ENCODE results near the gene ANO4. TPM values are rescaled to one million over a fixed set of nuclear protein-coding genes. Genes with fewer than 3 reads are reported as not detected.

The ANO4 gene
- total RNA-seq, 2 experiments from 2014 or later = not detected

GRCh38 chr12:100955139-100955538 lies 160.6 kb downstream of the ANO4 start:
- DNase-seq (no peak), ATAC-seq (no peak)
- H3K27ac Mint-ChIP-seq = no peak overlapping the region
- H3K36me3 Mint-ChIP-seq (ENCODE audit: low read depth) = no peaks in the 10 kb centered on the region
- CTCF ChIA-PET = no interaction called here
- no peaks in the 10 kb centered on the region for H3K27me3 Mint-ChIP-seq
- intact Hi-C loops (cut with micrococcal nuclease) = no loop called here
- no peaks in the 10 kb centered on the region for H3K9me3 Mint-ChIP-seq
- no peak overlapping the region for H3K4me3 Mint-ChIP-seq
- POLR2A ChIA-PET = no interaction called here
- H3K4me1 Mint-ChIP-seq (ENCODE audit: low read depth) = no peaks in the 10 kb centered on the region
- TF ChIP-seq CTCF (IDR thresholded peaks at IDR 0.05) = no peak

DNA sequence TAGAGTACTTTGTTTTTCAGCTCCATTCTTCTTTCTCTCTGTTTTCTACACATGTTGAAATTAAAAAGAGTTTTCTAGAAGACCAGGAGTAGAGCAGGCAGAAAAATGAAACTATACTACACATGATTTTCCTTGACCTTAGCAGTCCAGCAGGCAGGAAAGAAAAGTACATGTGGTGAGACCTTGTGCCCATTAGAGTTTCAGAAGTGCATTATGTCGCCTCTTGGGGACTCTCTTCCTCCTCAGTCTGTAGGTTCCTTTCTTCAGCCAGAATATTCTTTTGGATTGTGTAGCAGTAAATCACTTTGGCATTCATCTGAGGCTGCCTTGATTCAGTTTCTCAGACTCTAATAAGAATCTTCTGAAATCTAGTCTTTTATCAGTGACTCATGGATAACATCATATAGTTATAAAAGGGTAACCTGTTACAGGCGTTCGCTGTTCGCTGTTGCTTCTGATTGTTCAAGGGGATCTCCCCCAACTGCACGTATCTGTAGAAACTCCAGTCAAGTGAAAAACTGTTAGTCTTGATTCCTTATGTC lies 161.8 kb downstream of the ANO4 start:
- intact Hi-C loops (cut with micrococcal nuclease) = no loop called here
- Mint-ChIP-seq H3K36me3 (ENCODE audit: low read depth) (no peaks in the 10 kb centered on the region), H3K27ac (no peak overlapping the region), H3K27me3 (peaks cover 1% of the 10 kb centered on the region), H3K4me1 (ENCODE audit: low read depth) (no peaks in the 10 kb centered on the region), H3K9me3 (no peaks in the 10 kb centered on the region), H3K4me3 (no peak overlapping the region)
- no peak for TF ChIP-seq CTCF (IDR thresholded peaks at IDR 0.05)
- DNase-seq (no peak), ATAC-seq (no peak)
- CTCF ChIA-PET = no interaction called here
- POLR2A ChIA-PET = no interaction called here

DNA sequence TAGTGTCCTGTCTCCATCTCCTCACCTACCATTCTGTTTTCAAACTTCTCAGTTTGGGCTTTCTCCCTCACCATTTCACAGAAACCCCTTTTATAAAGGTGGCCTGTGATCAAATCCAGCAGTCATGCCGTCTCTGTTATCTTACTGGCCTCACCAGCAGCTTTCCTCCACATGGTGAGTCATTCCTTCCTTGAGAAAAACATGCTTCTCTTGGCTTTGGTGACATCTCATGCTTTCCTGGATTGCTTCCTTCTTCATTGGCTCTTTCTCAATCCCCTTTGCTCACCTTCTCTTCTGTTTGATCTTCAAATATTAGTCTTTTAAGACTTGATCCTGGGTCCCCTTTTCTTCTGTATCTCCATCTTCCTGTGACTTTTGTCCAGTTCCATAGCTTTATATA lies 164.9 kb downstream of the ANO4 start:
- ChIA-PET POLR2A (no interaction called here), CTCF (no interaction called here)
- Mint-ChIP-seq H3K27me3 (peaks cover 1% of the 10 kb centered on the region), H3K27ac (no peak overlapping the region), H3K36me3 (ENCODE audit: low read depth) (no peaks in the 10 kb centered on the region), H3K9me3 (no peaks in the 10 kb centered on the region), H3K4me1 (ENCODE audit: low read depth) (no peaks in the 10 kb centered on the region), H3K4me3 (no peak overlapping the region)
- DNase-seq (no peak), ATAC-seq (no peak)
- TF ChIP-seq CTCF (IDR thresholded peaks at IDR 0.05) = no peak
- intact Hi-C loops (cut with micrococcal nuclease) = no loop called here

DNA sequence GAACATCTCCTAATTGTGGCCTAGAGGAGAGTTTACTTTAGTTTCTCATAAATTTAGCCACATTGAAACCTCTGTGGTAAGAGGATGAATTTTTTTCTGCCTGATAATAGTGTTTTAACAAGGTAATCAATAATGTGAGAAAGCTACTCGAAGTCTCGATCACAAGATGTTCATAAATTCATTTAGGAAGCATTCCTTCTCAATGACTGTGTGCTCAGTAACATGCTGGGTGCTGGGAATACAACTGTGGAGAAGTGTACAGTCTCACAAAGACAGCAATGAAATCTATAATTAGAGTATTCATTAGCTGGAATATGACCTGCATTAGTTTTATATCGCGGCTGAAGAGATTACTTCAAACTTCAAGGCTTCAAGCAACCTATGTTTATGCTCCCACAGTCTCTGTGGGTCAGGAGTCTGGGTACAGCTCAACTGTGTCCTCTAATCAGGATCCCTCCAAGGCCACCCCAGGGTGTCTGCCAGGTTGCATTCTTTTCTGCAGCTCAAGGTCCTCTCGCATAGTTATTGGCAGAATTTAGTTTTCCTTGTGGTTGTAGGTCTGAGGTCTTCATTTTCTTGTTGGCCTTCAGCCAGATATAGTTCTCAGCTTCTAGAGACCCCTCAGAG lies 167.6 kb downstream of the ANO4 start:
- no peaks in the 10 kb centered on the region for H3K36me3 Mint-ChIP-seq (ENCODE audit: low read depth)
- intact Hi-C loops (cut with micrococcal nuclease) = no loop called here
- TF ChIP-seq CTCF (IDR thresholded peaks at IDR 0.05) = no peak
- ChIA-PET POLR2A (interaction anchor here (0.6 kb wide), 1 partner anchor 237 kb away, joined by 3 read pairs; no protein-coding TSS in a partner anchor), CTCF (no interaction called here)
- no peak for DNase-seq
- no peak for ATAC-seq
- no peaks in the 10 kb centered on the region for H3K9me3 Mint-ChIP-seq
- H3K27me3 Mint-ChIP-seq = peaks cover 1% of the 10 kb centered on the region
- H3K4me3 Mint-ChIP-seq = no peak overlapping the region
- no peaks in the 10 kb centered on the region for H3K4me1 Mint-ChIP-seq (ENCODE audit: low read depth)
- no peak overlapping the region for H3K27ac Mint-ChIP-seq

DNA sequence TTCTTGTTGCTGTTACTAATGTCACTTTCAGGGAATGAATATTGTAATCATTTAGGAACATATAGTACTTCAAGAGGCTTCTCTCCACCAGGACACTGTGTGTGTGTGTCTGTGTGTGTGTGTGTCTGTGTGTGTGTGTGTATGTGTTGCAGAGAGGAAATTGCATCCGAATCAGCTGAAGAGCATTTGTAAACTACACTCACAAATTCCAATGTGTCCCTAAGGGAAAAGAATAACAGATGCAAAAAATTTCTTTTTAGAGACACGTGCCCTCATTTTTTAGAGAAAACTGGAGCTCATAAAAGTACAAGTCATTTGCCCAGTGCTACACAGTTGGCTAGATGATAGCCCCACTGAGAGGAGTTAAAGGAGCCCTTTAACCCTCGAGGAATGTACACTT lies 168.8 kb downstream of the ANO4 start:
- Mint-ChIP-seq H3K36me3 (ENCODE audit: low read depth) (no peaks in the 10 kb centered on the region), H3K4me1 (ENCODE audit: low read depth) (no peaks in the 10 kb centered on the region), H3K9me3 (no peaks in the 10 kb centered on the region), H3K27ac (no peak overlapping the region), H3K4me3 (no peak overlapping the region), H3K27me3 (peaks cover 1% of the 10 kb centered on the region)
- ATAC-seq (no peak), DNase-seq (no peak)
- ChIA-PET POLR2A (no interaction called here), CTCF (no interaction called here)
- intact Hi-C loops (cut with micrococcal nuclease) = no loop called here
- no peak for TF ChIP-seq CTCF (IDR thresholded peaks at IDR 0.05)

Measured in activated CD8-positive, alpha-beta T cell treated with anti-CD3 and anti-CD28 coated beads for 36 hours (primary cell).